Ishikawa (cell line): ENCODE results near the gene KIF26B.

Experiments used
- CEBPB ChIP-seq: IDR thresholded peaks from 2 replicates; pipeline ENCODE4 v1.6.1; 2012
- CREB1 ChIP-seq: IDR thresholded peaks from 2 replicates; pipeline ENCODE4 v1.6.1; 2012; ENCODE audit warnings: low read depth
- EGR1 ChIP-seq: IDR thresholded peaks from 2 replicates; pipeline ENCODE4 v1.6.1; 2012
- EP300 ChIP-seq: IDR thresholded peaks from 2 replicates; pipeline ENCODE4 v1.6.1; 2012; ENCODE audit warnings: borderline replicate concordance
- FOXM1 ChIP-seq: IDR thresholded peaks from 2 replicates; pipeline ENCODE4 v1.6.1; 2012; ENCODE audit warnings: low read depth, borderline replicate concordance
- NFIC ChIP-seq: IDR thresholded peaks from 2 replicates; pipeline ENCODE4 v1.6.1; 2012
- RAD21 ChIP-seq: IDR thresholded peaks from 2 replicates; pipeline ENCODE4 v1.6.1; 2012; ENCODE audit warnings: low read depth
- TAF1 ChIP-seq: IDR thresholded peaks from 2 replicates; pipeline ENCODE4 v1.6.1; 2012; ENCODE audit warnings: low read depth, mild to moderate bottlenecking
- TCF12 ChIP-seq: IDR thresholded peaks from 2 replicates; pipeline ENCODE4 v1.6.1; 2012; ENCODE audit warnings: low read depth
- TEAD4 ChIP-seq: IDR thresholded peaks from 2 replicates; pipeline ENCODE4 v1.6.1; 2012
- YY1 ChIP-seq: IDR thresholded peaks from 2 replicates; pipeline ENCODE4 v1.6.1; 2012; ENCODE audit warnings: low read depth
- ZBTB7A ChIP-seq: IDR thresholded peaks from 2 replicates; pipeline ENCODE4 v1.6.1; 2012; ENCODE audit warnings: low read depth
- TF ChIP-seq, protein P1 (sequence below): IDR thresholded peaks from 2 replicates; pipeline ENCODE4 v1.6.1; 2012
- TF ChIP-seq, protein P2 (sequence below): IDR thresholded peaks from 2 replicates; pipeline ENCODE4 v1.6.1; 2012
- TF ChIP-seq, protein P3 (sequence below): IDR thresholded peaks from 2 replicates; pipeline ENCODE4 v1.6.1; 2012; ENCODE audit warnings: low read depth, mild to moderate bottlenecking

KIF26B gene

DNA sequence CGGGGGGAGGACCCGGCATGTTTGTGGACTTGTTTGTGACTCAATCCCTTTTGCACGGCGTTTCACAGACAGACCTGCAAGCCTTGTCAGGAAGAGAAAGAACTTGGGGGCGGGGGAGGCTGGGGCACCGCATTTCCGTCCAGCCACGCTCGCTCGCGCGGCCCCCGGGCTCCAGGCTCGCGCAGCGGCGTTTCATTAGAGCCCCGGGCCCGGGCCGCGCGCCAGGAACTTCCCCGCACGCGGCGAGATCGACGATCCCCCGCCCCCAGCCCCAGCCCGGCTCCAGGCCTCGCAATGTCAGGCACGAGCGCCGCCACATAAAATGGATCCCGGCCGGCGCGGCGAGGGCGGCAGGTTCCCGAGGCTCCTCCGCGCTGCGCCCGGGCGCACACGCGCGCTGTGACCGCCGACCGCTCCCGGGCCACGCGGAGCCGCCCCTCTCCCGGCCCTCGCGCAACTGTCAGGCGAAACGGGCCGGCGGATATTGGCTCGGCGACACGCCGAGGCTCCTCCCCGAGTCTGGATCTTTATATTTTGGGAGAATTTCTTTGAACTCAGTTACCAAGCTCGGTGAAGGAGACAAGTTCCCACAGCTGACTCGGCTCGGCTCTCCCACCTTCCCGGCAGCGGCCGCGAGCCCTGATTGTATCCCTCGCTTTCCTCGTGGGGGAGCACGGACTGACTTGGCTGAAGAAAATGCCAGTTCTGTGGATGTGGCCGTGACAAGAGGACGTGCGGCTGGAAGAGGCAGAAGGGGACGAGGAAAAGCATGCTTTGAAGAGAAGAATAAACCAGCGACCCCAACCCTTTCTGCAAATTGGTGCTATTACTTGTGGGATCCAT, at the start of gene KIF26B:
KIF26B (plus strand) TSS at position 557 of the 843 bp plus-strand sequence. CDS start 440 bp downstream, outside the sequence.
- TF ChIP-seq TAF1 (peak; percentile 35; the same call in 1 of the 2 replicates), NFIC (0 out of 2 replicates have a peak, but pooled peaks have one; percentile 28), YY1 (peak; percentile 66), ZBTB7A (peak; percentile 18; the same call in 1 of the 2 replicates), CREB1 (no peak), TCF12 (0 out of 2 replicates have a peak, but pooled peaks have one; percentile 32), TEAD4 (0 out of 2 replicates have a peak, but pooled peaks have one; percentile 5), RAD21 (no peak)

DNA sequence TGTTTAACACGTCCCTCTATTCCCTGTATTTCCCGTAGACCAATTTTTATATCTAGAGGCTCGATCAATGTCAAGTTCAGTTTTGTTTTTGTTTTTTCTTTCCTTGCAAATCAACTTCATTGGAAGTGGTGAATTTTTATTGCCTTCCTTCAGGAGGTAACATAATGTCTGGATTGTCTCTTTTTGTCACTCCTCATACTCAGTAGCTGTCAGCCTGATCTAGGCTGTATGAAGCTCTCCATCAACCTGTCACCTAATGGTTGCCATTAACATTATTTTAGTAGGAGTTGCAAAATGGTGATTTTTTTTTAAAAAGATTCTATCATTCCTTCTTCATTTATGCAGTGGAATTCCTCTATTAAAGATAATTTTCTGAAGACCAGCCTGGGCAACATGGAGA, 49.7 kb upstream of the KIF26B start:
- no peak for TF ChIP-seq TEAD4
- no peak for TF ChIP-seq ZBTB7A
- TF ChIP-seq CEBPB, result no peak
- no peak for TF ChIP-seq CREB1
- TF ChIP-seq, protein P1, sequence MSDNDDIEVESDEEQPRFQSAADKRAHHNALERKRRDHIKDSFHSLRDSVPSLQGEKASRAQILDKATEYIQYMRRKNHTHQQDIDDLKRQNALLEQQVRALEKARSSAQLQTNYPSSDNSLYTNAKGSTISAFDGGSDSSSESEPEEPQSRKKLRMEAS, result no peak
- TF ChIP-seq, protein P2, sequence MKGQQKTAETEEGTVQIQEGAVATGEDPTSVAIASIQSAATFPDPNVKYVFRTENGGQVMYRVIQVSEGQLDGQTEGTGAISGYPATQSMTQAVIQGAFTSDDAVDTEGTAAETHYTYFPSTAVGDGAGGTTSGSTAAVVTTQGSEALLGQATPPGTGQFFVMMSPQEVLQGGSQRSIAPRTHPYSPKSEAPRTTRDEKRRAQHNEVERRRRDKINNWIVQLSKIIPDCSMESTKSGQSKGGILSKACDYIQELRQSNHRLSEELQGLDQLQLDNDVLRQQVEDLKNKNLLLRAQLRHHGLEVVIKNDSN, result no peak

GRCh38 chr1:245105815-245106410, 48.9 kb upstream of the KIF26B start:
- no peak for TF ChIP-seq ZBTB7A
- TF ChIP-seq, protein P3, sequence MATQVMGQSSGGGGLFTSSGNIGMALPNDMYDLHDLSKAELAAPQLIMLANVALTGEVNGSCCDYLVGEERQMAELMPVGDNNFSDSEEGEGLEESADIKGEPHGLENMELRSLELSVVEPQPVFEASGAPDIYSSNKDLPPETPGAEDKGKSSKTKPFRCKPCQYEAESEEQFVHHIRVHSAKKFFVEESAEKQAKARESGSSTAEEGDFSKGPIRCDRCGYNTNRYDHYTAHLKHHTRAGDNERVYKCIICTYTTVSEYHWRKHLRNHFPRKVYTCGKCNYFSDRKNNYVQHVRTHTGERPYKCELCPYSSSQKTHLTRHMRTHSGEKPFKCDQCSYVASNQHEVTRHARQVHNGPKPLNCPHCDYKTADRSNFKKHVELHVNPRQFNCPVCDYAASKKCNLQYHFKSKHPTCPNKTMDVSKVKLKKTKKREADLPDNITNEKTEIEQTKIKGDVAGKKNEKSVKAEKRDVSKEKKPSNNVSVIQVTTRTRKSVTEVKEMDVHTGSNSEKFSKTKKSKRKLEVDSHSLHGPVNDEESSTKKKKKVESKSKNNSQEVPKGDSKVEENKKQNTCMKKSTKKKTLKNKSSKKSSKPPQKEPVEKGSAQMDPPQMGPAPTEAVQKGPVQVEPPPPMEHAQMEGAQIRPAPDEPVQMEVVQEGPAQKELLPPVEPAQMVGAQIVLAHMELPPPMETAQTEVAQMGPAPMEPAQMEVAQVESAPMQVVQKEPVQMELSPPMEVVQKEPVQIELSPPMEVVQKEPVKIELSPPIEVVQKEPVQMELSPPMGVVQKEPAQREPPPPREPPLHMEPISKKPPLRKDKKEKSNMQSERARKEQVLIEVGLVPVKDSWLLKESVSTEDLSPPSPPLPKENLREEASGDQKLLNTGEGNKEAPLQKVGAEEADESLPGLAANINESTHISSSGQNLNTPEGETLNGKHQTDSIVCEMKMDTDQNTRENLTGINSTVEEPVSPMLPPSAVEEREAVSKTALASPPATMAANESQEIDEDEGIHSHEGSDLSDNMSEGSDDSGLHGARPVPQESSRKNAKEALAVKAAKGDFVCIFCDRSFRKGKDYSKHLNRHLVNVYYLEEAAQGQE, result no peak
- no peak for TF ChIP-seq EP300
- no peak for TF ChIP-seq EGR1
- no peak for TF ChIP-seq YY1
- TF ChIP-seq TEAD4, result no peak
- TF ChIP-seq TAF1, result no peak
- TF ChIP-seq CREB1, result no peak
- TF ChIP-seq TCF12, result no peak

- no peak for TF ChIP-seq FOXM1
- no peak for TF ChIP-seq RAD21
- no peak for TF ChIP-seq NFIC
Observed at GRCh38 chr1:245107776-245108114, 47.0 kb upstream of the KIF26B start.

- TF ChIP-seq TAF1, result no peak
Observed at GRCh38 chr1:245108246-245108645, 46.5 kb upstream of the KIF26B start.

DNA sequence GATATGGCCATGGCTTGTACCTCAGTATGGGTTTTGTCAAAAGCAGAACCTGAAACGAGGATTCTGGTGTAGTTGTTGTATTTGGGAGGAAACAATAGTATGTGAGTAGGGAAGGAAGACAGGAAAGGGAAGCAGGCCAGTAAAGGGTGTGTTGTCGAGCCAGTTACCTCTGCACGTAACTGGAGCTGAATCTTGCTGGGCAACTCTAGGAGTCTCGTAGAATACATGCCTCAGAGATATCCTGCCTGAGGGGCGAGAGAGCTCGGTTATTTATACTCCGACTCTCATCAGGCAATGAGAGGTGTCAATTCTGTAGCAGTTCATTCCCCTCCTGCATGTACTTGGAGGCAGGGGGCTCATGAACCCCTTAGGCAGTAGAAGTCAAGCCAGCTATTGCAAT, 45.9 kb upstream of the KIF26B start:
- TF ChIP-seq NFIC (no peak), FOXM1 (no peak), EGR1 (no peak), EP300 (no peak), TEAD4 (no peak), ZBTB7A (no peak), TCF12 (no peak), TAF1 (no peak), YY1 (no peak)
- TF ChIP-seq, protein P1, result no peak
- TF ChIP-seq, protein P2, result no peak

GRCh38 chr1:245110406-245110805, 44.4 kb upstream of the KIF26B start:
- TF ChIP-seq FOXM1 (no peak), ZBTB7A (no peak), RAD21 (no peak), EGR1 (no peak), TEAD4 (no peak), TAF1 (no peak), NFIC (no peak), CEBPB (no peak), YY1 (no peak), EP300 (no peak), CREB1 (no peak), TCF12 (no peak)
- TF ChIP-seq, protein P3, result no peak
- TF ChIP-seq, protein P1, result no peak
- TF ChIP-seq, protein P2, result no peak
